Measurements from ENCODE around the gene PDE4D.

GRCh38 chr5:58963821-58964220, 929.7 kb downstream of the PDE4D start:
- TF ChIP-seq CTCF (IDR thresholded peaks at IDR 0.05) (no peak), POLR2A (IDR thresholded peaks at IDR 0.05) (no peak)
